Islet precursor cell (in vitro differentiated cells): Measurements from ENCODE around the gene TLR3.
A peak's percentile ranks its signal among the peaks of the same experiment; 100 is the strongest.
"Not testable (repeated sequence)": the region's sequence is repeated elsewhere in the genome, so short reads cannot be mapped to it uniquely, and the experiment has no call there.

Experiments
- DNase-seq: peaks from one replicate; pipeline ENCODE4 v3.0.0-alpha.2; 2018

The TLR3 gene

DNA sequence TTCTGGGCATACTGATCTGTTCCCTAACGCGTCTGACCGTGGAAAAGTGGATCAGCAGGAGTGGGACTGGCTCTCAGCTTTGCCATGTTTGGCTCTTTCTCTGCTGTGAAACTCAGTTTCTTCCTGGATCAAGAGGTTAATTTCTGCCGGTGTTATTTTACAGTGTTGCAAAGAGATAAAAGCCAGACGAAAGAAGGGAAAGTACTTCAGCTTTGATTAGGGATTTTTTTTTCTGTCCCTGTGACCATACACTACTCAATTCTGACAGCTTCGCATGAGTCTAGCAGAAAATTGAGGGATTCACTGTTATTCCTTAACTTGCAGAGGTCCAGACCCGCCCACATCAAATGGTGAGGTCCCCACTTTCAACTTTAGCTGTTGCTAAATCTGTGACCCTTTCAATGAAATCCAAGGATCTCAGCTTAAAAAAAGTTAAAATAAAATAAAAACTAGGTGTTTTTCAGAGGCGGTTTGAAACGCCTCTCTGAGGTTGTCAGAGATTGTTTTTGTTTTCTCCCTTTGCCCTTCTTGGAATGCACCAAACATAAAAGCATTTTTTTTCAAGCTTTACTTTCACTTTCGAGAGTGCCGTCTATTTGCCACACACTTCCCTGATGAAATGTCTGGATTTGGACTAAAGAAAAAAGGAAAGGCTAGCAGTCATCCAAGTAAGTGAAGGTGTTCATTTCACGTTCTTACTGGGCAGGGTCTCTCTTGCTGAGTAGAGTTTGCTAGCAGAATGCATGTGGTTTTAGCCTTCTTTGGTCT lies at the start of gene TLR3:
Gene TLR3, plus strand, starts transcription at position 576 of the 768 bp plus-strand sequence. CDS start 7,464 bp downstream, outside the sequence.
- no peak for DNase-seq

DNA sequence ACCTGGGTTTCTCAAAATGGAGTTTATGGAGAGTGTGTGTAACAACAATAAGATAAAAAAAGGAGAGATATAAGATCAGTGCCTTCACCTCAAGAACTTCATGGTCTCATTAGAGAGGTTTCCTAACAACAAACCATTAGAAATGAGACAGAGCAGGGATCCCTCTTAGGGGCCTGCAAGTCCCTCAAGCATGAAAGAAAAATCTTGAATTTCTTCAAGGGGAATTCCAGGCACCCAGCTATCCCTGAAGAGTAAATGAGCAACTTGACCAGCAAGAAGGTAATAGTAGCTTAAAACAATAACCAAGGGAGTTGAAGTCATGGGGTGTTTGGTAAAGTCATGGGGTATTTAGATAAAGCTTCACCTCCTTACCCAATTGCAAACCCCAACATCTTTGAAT lies 49.7 kb upstream of the TLR3 start:
- no peak for DNase-seq

DNA sequence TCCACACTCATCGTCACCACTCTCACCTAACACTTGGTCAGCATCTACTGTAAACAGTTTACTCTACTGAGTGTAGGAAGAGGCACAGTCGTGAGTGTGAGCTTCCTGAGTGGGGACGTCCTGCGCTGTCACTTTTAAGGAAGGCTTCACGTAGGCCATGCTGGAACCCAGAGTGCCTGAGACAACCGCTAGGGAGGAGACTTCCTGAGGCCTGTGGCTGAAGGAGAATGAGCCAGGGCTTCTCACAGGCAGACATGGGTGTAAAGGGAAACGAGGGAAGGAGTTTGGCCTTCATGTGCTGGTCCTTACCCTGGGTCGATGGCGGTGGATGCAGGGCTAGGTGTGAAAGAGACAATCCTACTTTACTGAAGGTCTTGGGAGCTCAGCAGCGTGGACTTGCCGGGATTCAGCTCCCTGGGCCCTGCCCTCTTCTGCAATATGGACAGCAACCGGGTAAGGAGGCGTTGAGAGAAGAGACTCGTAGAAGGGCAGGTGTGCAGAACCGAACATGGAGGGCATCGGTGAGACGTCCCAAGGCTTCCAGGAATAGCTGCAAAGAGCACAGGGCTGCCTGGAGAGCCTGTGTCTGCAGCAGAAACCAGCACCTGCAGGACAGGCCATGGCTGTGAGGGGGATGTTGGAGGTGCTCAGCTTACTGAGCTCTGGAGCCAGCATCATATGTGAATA lies 48.7 kb upstream of the TLR3 start:
- no peak for DNase-seq

DNA sequence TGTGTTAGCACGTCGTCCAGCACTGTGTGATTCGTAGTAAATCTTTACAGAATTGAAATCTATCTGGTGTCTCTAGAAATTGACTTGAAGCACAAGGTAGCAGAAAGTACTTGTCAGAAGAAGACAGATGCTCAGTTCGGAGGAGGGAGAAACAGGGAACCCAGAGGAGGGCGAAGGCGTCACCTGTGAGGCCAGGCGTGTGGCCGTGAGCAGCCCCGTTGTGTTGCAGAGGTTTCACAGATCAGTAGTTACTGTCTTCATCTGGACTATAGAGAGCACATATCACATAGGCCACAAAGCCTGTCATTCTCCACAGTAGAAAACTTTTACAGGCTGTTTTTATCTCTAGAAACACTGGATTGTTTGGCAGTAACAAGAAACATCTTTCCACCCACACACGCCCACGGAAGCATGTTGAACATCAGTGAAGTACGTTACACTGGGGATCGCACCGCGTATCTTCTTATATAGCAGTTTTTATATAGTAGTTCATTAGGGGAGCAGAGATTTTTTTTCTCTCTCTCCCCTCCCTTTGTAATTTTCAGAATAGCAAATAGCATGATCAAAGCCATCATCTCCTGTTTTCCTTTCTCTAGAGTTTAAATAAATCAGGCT lies 48.1 kb upstream of the TLR3 start:
- DNase-seq, result no peak

DNA sequence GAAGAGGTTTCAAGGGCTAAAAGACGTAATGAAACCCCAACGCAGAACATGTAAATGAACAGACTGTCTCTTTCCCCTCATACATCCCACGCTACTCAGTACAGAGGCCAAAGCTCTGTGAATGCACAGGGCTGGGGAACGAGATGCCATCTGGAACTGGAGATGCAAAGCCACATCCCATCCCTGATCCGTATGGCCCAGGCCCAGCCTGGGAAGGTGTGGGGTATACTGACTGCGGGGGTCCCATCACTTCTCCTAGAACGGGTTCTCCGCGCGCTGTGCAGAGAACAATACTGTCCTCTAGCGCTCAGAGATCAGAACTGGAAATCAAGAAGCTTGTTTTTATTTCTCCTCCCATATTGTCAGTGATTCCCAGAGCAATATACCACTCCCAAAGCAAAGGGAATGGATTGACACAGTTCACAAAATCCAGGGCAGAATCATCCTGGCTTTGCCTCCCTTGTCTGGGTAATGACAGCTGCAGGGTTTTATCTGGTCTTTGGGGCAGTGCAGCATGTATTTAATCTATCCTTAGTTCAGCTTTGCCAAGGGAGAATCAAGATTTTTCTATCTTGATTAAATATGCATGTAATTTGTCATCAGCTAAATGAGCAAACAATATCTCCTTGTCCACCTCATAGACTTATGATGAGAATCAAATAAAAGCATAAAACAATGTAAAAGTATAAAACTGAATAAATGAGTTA lies 47.3 kb upstream of the TLR3 start:
- DNase-seq, result peak; percentile 74

DNA sequence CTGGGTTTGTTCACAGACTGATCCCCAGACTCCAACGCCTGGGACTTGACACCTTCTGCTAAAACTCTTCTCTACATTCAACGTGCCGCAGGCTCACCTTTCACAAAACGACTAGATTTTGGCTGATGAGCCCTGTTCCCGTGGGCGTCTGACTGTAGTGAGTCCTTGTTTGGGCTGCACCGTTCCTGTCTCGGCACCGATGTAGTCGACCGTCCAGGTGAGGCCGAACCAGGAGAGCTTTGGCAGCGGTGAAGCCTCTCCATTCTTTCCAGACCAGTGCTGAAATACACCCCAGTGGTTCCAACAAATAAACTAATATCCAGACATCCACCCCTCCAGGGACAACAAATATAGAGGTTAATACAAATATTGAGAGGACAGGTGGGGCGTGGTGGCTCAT lies 45.0 kb upstream of the TLR3 start:
- no peak for DNase-seq

DNA sequence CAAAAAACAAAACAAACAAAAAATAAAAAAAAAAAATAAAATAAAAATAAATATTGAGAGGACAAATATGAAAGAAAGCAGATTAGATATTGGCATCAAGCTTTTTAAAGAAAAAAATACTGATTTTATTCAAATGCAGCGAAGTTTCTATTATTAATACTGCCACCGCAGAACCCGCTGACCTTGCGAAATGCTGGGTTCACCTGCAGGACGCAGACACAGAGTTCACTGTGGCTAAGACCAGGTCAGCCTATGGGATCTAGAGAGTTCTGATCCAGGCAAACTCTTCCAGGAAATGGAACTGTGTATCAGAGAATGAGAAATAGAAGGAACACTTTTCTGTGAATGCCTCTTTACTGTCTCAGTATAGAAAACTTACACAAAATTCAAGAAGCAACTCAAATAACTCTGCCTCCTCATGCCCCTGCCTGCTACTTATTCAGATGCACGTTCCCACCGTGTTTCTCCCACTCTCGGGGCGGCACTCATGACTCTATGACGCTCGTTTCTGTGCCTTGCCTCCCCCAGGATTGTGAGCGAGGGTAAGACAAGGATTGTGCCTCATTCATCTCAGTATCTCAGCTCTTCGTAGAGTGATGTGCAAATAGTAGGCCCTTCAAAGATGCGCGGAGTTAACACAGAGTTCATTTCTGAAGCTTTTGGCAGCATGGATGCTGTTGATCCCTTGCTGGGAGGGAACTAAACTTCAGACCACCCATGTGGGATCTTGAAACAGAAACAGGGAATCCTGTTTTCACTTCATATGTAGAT lies 44.1 kb upstream of the TLR3 start:
- no peak for DNase-seq

DNA sequence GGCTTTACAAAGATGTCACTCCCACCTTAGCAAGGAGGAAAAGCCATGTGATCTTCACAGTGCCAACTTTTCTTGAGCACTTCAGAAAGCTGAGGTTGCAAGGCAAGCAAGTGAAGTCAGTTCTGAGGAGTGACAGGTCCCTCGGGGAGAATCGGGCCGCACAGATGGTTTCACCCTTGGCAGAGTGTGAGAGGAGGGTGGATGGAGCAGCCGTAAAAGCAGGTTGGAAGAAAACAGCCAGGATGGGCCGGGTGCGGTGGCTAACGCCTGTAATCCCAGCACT lies 43.6 kb upstream of the TLR3 start:
- no peak for DNase-seq

DNA sequence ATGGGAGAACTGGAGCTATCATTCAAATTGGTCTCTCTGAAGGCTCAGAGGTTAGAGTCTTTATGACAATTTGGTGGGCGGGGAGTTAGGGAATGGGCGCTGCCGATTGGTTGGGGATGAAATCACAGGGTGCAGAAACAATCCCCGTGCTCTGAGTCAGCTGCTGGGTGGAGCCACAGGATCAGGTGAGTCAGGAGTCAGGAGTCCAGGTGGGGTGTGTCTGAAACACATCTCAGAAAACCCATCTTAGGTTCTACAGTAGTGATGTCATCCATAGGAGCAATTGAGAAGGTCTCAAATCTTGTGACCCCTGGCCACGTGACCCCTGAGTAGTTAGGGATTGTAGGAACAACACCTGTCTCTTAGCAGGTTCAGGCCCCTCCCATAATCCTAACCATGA lies 41.6 kb upstream of the TLR3 start:
- DNase-seq, result no peak

DNA sequence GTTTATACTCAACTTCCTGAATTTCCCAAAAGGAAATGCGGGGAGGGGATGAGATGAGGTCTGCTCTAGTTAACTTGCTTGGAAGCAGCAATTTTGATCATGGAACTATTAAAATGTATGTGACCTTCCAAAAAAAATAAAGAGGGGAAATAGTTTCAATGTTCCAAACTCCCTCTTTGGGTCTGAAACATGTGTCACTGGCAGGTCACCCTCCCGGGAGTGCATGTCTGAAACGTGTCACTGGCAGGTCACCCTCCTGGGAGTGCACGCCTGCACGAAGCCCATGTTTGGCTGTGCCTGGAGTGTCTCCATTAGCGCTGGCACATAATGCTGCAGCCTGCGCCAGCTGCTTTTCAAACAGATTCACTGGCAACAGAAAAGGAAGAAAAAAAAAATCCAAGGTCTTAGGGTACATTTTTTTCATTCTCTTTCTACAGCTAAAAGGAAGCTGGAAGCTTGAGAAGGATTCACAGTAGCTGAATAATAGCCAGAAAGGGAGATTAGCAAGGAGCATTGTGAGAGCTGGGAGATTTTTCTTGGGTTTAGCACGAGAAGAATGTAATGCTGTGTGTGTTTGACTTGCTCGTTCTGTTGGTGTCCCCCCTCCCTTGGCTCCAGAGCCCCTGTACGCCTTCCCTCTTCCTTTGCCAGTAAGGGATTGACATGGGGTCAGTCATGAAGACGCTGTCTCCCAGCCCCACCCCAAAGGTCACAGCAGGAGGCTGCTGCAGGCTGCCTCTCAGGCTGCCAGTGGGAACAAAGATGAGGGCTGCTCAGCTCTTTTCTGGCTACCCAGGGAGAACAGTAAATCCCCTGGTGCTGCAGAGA lies 39.2 kb upstream of the TLR3 start:
- no peak for DNase-seq

DNA sequence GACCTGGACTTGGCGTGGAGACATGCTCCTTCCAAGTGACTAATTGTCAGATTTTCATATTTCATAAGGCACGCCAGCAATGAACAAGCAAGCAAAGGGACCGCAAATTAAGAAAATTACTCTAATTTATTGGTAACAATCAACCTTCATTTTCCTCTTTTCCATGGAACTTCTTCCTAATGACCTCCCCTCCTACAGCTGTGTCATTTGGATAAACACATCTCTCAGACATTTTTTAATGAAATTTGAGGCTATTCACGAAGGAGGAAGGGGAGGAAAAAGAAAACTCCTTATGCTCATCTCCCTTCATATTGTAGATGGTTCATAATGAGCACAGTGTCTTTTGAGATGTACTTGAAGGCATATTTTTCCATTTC lies 38.6 kb upstream of the TLR3 start:
- no peak for DNase-seq

DNA sequence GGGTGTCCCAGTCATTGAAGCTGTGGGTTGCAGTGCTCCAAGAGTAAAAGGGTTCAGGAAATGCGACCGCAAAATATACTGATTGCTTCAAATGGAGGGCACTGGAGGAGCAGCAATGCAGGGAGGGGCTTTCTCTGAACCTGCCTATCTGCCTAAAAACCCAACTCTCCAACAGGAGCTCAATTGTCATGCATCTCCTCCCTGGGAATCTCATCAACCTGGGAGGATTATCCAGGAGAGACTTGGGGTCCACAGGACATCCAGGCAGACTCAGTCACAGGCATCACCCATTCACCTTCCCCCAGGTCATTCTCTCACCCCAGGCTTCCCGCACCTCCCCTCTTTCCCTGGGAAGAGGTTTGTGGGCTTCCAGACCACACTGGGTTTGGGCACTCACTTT lies 38.2 kb upstream of the TLR3 start:
- no peak for DNase-seq

DNA sequence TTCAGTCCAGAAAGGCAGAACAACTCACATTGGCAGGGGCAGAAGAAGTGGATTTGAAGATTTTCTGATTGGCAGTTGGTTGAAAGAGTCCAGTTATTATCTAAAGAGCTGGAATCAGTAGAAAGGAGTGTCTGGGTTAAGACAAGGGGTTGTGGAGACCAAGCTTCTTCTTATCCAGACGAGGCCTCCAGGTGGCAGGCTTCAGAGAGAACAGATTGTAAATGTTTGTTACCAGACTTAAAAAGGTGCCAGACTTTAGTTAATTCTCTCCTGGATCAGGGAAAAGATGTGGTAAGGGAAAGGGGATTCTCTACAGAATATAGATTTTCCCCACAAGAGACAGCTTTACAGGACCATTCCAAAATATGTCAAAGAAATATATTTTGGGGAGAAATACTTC lies 36.7 kb upstream of the TLR3 start:
- no peak for DNase-seq

DNA sequence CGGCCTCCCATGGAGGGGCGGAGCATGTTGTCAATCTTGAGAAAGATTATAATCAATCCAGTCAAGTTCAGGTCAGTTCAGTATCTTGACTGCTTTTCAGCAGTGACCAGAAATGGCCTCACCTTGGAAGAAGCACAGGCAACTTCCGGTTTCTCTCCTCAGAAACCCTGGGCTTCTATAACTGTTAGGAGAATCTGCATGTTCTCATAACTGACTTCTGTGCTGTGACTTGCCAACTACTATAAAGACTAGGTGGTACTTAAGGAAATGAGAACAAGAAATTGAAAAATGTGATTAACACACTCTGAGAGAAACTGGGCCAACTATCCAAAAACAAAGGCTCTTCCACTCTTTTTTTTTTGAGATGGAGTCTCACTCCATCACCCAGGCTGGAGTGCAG lies 35.9 kb upstream of the TLR3 start:
- DNase-seq, result no peak

DNA sequence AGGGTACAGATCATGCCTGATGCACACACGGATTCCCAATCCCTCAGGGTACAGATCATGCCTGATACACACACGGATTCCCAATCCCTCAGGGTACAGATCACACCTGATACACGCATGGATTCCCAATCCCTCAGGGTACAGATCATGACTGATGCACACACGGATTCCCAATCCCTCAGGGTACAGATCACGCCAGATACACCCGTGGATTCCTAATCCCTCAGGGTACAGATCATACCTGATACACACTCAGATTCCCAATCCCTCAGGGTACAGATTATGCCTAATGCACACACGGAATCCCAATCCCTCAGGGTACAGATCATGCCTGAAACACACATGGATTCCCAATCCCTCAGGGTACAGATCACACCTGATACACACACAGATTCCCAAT lies 34.3 kb upstream of the TLR3 start:
- not testable (repeated sequence) for DNase-seq

DNA sequence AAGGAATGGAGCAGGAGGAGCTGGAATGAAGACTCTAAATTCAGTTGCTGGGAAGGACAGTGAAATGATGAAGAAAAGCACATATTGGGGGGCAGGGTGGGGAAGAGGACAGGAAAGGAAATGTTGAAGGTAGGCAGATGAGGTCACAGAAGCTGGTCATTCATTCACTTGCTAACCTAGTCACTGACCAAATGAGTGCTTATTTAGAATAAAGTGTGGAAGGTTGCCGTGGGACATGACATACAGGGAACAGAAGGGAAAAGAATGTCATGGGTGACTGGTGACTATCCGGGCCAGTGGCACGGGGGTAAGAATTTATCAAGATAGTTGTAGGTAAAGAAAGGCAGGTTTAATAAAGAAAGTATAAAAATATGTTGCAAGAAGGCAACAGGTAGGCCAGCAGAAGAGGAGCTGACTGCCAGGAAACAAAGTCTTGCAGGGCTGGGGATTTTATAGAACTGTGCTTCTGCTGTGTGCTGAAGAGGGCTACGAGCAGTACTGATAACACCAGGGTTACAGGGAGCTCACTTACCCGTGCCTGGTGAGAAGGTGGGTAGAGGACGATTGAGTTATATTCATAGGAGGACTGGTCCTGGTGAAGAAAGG lies 31.9 kb upstream of the TLR3 start:
- DNase-seq, result no peak

DNA sequence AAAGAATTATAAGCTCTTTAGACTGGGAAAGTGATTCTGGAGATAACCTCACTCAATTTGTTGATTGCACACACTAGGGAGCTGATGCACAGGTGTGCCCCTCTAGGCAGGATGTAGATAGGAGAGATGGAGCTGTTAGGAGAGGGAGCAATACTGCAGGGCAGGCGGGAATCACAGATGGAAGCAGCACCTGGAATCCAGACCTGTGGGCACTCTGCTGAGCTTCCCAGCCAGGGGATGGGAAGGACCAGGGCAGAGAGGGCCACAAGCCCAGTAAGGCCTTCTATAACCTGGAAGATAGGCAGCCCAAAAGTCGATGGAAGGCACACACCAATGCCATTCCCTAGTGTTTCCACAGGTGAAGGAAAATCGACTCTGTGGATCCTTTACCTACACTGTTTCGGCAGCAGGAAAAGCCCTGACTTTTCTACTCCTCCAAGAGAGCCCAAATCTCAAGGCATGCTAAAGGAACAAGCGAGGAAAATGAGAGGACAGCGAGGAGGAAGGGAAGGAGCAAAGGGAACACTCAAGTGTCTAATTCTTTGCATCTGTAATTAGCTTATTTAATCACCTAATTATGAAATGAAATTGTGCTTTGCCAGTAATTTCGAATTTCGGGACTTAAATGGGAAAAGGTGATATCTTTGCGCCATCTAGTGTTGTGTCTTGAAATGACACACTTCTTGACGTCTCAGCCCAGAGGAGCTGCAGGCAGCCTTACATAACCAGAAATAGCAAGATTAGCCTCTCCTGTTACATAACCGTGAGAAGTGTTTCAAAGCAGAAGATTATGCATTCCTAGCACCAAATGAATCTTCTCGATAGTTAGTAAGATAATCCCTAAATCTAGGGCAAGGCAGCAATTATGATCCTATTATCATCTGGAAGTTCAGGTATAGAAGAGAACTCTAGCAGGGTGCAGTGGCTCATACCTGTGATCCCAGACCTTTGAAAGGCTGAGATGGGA lies 31.0 kb upstream of the TLR3 start:
- peak; percentile 68 for DNase-seq

DNA sequence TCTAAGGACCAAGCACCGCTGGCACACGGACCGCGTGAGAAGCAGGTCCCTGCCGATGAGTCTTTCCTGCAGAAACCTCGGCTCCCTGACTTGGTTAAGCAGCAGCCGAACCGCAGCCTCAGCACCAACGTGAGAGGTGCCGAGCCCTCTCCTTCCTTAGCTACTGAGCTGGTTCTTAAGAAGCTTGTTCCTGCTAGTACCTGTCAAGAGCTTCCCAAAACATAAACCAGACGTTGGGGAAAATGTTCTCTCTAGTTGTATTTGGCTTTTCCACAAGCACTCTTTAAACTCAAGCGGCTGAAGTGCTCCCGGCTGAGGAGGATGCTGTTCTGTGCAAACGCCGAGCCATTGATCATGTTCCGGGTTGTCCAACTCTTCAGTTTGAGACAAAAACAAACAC lies 29.3 kb upstream of the TLR3 start:
- DNase-seq, result peak; percentile 59

DNA sequence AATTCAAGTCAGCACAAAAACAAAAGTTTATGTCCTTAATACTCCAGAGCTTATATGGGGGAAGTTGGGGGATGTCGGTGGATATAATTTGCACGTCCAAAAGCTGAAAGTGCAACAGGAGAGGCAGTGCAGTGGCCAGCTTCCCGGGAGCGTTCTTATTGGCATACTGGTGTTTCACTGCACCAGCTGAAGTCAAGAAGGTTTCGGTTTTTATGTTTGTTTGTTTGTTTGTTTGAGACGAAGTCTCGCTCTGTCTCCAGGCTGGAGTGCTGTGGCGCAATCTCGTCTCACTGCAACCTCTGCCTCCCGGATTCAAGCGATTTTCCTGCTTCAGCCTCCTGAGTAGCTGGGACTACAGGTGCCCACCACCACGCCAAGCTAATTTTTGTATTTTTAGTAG lies 28.6 kb upstream of the TLR3 start:
- DNase-seq, result no peak

DNA sequence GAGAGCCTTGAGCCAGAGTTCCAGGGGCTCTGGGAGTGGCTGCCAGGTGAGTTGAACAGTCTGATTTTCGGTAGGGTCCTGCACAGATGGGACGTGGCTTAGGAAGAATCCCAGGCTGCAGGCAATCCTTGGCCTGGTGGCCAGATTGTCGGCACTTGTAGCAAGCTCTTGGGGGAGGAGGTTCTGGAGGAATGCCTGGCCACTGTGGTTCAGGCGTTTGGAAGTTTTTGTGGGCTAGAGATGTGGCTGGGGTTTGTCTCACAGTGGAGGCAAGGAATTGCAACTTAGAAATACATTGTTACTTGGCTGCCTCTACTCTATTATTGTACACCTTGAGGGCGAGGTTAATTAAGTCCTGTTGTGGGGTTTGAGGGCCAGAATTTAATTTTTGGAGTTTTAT lies 21.5 kb upstream of the TLR3 start:
- DNase-seq, result not testable (repeated sequence)
